Measurements from ENCODE around the gene TMEM255B. TPM values are rescaled to one million over a fixed set of nuclear protein-coding genes. Genes with fewer than 3 reads are reported as not detected.
"Not testable (repeated sequence)": the region's sequence is repeated elsewhere in the genome, so short reads cannot be mapped to it uniquely, and the experiment has no call there.

The TMEM255B gene
- total RNA-seq, 1 experiment from 2014 or later: 0.81 TPM

- no peak for DNase-seq (ENCODE audit: low spot score)
Observed at GRCh38 chr13:113816254-113816929, 57.4 kb downstream of the TMEM255B start.

DNA sequence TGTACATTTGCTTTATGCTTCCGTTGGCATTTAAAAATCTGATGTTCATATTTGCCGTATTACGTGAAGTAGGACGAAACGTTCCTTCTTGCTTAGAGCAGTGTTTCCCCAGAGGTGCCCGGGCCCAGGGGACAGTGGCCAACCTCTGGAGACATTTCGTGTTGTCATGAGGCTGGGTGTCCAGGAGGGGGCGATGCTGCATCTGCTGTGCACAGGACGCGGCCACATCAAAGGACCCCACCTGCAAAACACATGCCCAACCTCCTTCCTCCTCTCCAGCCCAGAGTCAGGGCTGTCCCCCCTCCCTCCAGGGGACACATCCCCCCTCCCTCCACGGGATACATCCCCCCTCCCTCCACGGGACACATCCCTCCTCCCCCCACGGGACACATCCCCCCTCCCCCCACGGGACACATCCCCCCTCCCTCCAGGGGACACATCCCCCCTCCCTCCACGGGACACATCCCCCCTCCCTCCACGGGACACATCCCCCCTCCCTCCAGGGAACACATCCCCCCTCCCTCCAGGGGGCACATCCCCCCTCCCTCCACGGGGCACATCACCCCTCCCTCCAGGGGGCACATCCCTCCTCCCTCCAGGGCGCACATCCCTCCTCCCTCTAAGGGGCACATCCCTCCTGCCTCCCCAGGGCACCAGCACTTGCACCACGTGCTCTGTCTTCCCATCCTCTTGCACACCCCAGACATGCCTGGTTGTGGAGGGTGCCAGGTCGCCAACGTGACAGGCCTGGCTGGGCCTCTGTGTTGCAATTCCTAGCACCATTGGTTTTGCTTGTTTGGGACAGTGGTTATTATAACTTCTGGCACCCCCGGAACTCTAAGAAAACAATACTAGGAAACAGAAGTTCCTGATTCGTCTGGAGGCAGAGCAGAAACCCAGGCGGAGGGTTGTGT lies 58.2 kb downstream of the TMEM255B start:
- peak; percentile 85 for DNase-seq (ENCODE audit: low spot score)

- no peak for DNase-seq (ENCODE audit: low spot score)
Observed at GRCh38 chr13:113817860-113818691, 59.0 kb downstream of the TMEM255B start.

- DNase-seq (ENCODE audit: low spot score): no peak
Observed at GRCh38 chr13:113818700-113819295, 59.8 kb downstream of the TMEM255B start.

- no peak for DNase-seq (ENCODE audit: low spot score)
Observed at GRCh38 chr13:113819341-113819730, 60.3 kb downstream of the TMEM255B start.

DNA sequence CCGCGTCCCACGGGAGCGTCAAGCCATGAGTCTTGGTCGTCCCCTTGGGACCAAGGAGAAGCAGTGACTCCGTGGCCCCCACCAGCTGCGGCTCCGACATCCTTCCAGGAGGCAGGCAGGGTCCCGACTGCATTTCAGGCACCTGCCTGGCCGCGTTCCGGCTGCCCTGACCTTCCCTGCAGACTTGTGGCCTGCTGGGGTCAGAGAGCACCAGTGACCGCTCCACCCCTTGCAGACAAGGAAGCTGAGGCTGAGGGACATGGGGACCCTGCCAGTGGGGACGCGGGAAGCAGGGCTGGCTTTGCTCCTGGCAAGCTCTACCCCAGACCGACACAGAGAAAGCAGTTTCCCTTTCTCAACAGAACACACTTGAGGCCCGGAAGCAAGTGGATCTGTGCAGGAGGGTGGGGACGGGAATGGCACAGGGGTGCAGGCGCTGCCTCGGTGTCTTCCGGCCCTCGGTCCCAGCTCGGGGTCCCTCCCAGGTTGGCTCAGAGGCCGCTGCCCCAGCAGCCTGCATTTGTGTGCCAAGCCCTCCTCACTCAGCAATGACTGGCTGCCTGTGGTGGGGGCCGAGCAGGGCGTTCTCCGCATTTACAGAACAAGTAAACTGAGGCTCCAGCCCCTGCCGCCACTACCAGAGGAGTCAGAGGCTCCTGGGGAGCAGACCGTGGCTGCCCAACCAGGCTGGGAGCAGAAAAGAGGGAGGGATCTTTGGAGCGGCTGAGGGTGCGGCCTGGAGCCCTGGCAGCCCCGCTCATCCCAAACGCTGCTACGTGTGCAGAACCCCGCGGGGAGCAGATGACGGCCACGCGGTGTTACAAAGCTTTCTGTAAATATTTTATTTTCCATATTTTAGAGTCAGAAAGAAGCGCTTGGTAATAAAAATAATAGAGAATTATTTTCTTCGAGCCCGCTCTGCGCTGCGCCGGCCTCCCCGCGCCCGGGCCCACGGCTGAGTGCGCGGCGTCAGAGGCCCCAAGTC lies 61.0 kb downstream of the TMEM255B start:
- DNase-seq (ENCODE audit: low spot score): no peak

GRCh38 chr13:113820813-113821651 lies 62.0 kb downstream of the TMEM255B start:
- peak; percentile 54 for DNase-seq (ENCODE audit: low spot score)

- DNase-seq (ENCODE audit: low spot score): no peak
Observed at GRCh38 chr13:113821847-113822246, 62.8 kb downstream of the TMEM255B start.

DNA sequence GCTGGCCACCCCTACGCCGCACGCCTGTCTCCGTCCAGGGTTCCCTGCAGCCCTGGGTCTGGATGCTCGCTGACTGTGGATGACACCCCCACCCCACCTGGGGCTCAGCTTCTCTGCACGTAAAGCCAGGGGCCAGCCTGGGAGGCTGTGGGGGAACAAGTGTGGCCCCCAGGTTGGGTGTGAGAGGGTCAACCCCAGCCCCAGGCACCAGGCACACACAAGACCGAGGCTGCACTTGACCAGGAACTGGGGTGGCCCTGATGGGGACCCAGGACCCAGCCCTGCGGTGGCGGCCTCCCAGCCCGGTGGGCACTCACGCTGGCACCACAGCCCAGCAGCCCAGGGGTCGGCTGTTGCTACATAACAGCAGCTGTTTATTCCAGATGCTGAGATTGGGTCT lies 63.2 kb downstream of the TMEM255B start:
- DNase-seq (ENCODE audit: low spot score): no peak

DNA sequence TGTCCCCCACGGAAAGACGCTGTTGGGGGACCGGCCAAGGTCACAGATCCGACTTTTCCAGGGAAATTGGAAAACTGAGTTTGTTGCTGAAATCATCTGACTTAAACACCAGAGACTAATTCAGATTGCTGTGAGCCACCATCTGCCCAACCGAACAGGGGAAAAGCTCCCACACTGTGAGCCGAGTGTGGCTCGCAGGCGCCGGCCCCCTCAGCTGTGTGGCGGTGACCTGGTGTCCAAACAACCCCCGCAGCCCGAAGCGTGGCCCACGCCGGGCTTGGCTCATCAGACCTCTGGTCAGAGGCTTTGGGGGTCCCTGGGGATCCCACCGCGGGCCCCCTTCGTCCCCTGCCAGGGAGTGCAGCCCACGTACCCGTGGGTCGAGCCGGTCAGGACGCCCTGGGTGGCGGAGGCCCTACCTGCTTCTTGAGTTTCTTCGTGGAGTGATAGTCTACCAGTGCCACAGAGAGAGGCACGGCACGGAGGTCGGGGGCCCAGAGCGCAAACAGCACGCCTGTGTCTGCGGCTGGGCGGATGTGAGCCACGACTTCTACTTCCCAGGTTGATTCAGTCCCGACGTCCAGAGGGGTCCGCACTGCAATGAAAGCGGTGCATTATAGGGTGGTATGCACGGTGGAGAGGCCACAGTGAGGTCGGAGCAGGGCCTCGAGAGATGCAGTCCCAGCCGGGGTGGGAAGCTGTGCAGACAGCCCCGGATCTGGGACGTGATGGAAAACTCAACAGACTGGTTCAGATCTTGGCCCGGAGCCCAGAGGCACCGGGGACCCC lies 64.1 kb downstream of the TMEM255B start:
- DNase-seq (ENCODE audit: low spot score): no peak

DNA sequence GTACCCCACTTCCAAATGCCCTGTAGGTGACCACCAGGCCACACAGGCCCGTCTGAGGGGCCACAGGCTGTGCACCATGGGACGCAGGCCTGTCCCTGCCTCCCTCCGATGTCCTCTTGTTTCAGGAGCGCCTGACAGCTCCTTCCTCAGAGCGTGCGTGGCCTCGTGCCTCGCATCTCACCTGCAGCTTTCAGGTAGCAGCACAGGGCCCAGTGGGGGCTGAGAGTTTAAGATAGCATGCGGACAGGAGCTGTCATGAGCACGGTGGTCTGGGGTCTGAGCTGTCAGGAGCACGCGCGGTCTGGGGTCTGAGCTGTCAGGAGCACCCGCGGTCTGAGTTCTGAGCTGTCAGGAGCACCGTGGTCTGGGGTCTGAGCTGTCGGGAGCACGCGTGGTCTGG lies 64.7 kb downstream of the TMEM255B start:
- DNase-seq (ENCODE audit: low spot score): no peak

- DNase-seq (ENCODE audit: low spot score): no peak
Observed at GRCh38 chr13:113825841-113826240, 66.8 kb downstream of the TMEM255B start.

DNA sequence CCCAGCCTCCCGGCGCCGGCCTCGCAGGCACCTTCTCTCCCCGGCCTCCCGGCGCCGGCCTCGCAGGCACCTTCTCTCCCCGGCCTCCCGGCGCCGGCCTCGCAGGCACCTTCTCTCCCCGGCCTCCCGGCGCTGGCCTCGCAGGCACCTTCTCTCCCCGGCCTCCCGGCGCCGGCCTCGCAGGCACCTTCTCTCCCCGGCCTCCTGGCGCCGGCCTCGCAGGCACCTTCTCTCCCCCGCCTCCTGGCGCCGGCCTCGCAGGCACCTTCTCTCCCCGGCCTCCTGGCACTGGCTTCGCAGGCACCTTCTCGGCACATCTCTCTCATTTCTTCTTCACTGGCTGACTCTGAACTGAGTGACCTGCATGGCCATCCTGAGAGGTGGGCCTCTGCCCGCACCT lies 67.4 kb downstream of the TMEM255B start:
- not testable (repeated sequence) for DNase-seq (ENCODE audit: low spot score)

DNA sequence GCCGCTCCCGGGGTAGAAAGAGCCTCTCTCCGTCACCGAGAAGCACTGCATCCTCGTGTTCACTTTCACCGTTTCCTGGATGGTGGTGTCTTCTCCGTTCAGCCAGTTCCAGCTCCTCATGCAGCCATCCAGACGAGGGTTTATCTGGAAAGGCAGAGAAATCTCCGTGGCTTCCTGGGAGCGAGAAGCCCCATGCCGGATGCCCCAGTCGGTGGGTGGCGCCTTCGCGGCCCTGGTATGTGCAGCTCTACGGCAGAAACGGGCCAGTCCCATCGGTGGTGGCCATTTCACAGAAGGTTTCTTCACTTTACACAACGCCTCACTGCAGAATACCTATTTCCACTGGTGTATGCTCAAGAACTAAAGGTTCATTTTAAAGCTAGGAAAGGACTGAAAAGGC lies 68.0 kb downstream of the TMEM255B start:
- DNase-seq (ENCODE audit: low spot score): no peak

DNA sequence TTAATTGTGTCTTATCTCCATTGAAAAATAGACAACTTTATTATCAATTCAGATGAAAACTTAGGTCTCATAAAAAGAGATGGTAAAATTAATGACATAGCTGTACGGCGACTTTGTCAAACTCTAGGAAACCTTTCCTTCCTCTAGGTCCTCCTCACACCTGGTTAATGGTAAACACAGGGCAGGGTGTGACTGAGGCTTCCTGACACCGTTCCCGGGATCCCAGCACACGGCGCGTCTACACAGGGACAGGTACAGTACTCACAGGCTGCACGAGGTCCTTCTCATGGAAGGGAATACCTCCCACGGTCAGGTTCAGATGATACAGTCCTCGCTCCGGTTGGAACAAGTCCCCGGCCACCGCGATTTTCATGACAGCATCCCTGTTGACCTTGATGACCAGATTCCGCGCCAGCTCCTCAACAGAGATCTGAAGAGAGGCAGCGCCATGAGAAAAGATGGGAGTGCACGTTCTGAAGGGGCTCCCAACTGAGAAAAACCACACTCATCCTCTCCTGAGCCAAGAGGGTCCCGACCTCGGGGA lies 69.3 kb downstream of the TMEM255B start:
- no peak for DNase-seq (ENCODE audit: low spot score)

DNA sequence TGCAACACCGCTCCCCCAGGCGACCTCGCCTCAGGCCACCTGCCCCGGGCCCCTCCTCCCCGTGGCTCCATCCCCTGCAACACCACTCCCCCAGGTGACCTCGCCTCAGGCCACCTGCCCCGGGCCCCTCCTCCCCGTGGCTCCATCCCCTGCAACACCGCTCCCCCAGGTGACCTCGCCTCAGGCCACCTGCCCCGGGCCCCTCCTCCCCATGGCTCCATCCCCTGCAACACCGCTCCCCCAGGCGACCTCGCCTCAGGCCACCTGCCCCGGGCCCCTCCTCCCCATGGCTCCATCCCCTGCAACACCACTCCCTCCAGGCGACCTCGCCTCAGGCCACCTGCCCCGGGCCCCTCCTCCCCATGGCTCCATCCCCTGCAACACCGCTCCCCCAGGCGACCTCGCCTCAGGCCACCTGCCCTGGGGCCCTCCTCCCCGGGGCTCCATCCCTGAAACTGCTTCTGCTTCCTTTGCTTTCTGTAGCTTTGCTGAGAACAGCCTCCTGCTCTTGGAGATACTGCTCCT lies 71.5 kb downstream of the TMEM255B start:
- not testable (repeated sequence) for DNase-seq (ENCODE audit: low spot score)

GRCh38 chr13:113831061-113831460 lies 72.0 kb downstream of the TMEM255B start:
- no peak for DNase-seq (ENCODE audit: low spot score)

GRCh38 chr13:113832205-113832604 lies 73.2 kb downstream of the TMEM255B start:
- no peak for DNase-seq (ENCODE audit: low spot score)

Measured in HT-29 (cell line).